GM10248 (cell line): ENCODE results near the gene CAD.

Experiments
- CTCF ChIA-PET: fragments of 300-600 bp; sonication (Branson Sonifier 250); formaldehyde crosslinking; extraction: SDS; loops from one replicate; lab custom pipeline; 2021; ENCODE audit warnings: antibody characterized with exemption; lab: Yijun Ruan, JAX
- POLR2A ChIA-PET: fragments of 350-650 bp; sonication (Branson Sonifier 250); formaldehyde crosslinking; extraction: SDS; loops from one replicate; lab custom pipeline; 2020; ENCODE audit warnings: antibody characterized with exemption; lab: Yijun Ruan, JAX
- DNase-seq: peaks from one replicate; pipeline ENCODE4 v3.0.0; 2012; ENCODE audit errors: extremely low spot score
- TF ChIP-seq, protein P1 (sequence below): IDR thresholded peaks from 2 replicates; pipeline ENCODE4 v1.5.1; 2012; ENCODE audit warnings: mild to moderate bottlenecking, low read depth; ENCODE audit errors: extremely low read depth, missing control alignments, control extremely low read depth

Gene CAD

DNA sequence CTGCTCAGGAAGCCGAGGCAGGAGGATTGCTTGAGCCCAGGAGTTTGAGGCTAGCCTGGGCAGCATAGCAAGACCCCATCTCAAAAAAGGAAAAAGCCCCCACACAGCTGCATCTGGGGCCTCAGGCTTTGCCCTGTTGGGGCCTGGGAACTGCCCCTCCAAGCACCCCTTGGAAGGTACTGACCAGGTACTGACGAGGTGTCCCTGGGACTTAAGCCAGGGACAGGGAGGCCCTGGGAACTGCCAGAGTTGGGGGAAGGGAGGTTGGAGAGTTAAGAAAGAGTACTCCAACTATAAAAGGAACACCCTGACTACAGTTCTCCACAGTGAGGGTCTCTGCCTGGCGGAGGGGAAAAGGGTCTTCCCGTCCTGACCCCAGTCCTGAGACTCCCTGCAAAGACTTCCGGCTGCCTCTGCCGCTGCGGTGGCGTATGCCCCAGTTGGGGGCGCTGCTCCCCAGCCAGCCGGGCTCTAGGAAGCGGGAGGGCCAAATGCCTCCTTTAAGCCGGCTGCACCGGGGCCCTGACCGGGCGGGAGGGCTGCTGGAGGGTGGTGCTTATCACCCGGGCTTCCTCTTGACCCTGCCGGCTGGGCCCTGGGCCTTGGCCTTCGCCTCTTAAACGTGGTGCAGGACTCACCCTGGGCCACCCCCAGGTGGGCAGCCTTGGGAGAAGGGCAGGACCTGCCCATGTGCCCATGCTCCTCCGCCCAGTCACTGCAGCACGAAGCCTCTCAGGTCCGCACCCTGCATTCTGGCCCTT lies 32.9 kb downstream of the CAD start:
- TF ChIP-seq, protein P1, sequence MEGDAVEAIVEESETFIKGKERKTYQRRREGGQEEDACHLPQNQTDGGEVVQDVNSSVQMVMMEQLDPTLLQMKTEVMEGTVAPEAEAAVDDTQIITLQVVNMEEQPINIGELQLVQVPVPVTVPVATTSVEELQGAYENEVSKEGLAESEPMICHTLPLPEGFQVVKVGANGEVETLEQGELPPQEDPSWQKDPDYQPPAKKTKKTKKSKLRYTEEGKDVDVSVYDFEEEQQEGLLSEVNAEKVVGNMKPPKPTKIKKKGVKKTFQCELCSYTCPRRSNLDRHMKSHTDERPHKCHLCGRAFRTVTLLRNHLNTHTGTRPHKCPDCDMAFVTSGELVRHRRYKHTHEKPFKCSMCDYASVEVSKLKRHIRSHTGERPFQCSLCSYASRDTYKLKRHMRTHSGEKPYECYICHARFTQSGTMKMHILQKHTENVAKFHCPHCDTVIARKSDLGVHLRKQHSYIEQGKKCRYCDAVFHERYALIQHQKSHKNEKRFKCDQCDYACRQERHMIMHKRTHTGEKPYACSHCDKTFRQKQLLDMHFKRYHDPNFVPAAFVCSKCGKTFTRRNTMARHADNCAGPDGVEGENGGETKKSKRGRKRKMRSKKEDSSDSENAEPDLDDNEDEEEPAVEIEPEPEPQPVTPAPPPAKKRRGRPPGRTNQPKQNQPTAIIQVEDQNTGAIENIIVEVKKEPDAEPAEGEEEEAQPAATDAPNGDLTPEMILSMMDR = peak; percentile 76
- CTCF ChIA-PET = interaction anchor here (0.7 to 5.1 kb wide), 15 partner anchors 10 to 288 kb away, joined by 3 to 77 read pairs (median 4); partner anchors contain the start of genes SLC30A3 and TRIM54
- DNase-seq = peak; percentile 82
- POLR2A ChIA-PET = no interaction called here

DNA sequence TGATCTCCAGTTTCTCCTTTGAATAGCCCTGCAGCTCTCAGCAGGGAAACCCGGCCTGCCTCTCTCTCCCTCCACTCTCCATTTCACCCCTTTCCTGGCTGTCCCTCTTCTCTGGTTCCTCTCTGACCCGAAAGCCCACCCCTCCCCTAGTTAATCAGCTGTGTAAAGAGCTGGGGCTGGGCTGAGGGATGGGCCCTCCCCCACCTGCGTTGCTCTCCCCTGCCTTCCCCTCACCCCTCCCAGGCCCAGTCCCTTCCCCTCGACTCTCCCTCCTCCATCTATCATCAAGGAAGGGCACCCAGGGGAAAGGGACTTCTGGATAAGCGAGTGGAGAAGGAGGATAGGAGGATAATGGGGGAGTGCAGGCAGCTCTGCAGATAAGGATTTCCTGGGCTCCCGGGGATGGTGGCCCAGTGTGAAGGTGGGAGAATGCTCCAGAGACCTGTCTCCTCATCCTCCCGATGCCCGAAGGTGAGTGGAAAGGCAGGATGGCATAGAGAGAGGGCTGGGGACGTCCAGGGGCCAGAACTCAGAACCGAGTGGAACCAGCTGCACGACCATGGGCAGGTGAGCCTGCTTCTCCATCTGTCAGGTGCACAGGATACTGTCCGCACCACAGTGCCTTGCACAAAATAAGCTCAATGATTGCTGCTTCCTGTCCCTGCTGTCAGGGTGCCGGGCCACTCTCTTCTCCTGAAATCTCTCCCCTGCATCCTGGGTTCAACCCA lies 33.6 kb downstream of the CAD start:
- TF ChIP-seq, protein P1 = no peak
- ChIA-PET POLR2A (interaction anchor here (0.6 kb wide), 1 partner anchor 127 kb away, joined by 3 read pairs; the partner anchor contains the start of gene ABHD1), CTCF (interaction anchor here (0.7 to 5.1 kb wide), 12 partner anchors 9 to 70 kb away, joined by 3 to 77 read pairs (median 4); partner anchors contain the start of genes SLC30A3 and TRIM54)
- DNase-seq = no peak

DNA sequence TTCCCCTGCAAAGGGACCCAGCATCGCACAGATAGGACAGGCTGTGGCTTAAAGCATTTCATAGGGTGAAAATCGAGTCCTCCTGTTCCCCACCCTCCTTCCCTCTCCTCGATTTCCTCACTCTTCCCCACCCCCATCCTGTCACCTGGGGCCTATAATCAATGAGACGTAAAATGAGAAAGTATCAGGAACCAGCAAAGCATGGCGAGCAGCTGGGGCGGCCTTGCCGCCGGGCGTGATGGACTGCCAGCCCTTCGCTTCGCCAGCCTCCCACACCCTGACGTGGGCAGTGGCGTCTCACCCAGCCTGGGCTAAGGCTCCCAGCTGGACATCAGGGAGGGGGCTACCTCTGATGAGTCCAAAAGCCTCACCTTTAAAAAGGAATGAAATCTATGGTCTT lies 34.6 kb downstream of the CAD start:
- TF ChIP-seq, protein P1 = no peak
- ChIA-PET CTCF (interaction anchor here (1.0 to 5.1 kb wide), 11 partner anchors 8 to 69 kb away, joined by 3 to 77 read pairs (median 4); partner anchors contain the start of genes SLC30A3 and TRIM54), POLR2A (interaction anchor here (0.6 to 0.7 kb wide), 2 partner anchors 128 kb away, joined by 3 read pairs; partner anchors contain the start of gene ABHD1)
- DNase-seq = no peak

DNA sequence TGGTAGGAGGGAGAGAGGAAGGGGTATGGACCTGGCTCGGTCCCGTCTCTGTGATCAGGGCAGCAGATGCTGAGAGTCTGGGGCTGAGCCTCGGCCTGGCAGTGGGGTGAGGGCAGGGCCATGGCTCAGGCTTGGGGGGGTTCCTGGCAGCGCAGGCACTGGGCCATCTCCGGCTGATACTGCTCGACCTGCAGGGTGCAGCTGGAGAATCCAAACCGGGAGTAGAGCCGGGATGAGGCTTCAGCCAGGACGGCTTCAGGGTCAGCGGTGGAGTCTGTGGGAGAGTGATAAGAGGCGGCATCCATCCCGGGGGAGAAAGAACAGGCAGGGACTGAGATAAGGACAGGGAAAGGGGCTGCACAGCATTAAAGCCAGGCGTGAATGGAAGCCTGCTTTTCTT lies 38.0 kb downstream of the CAD start:
- ChIA-PET POLR2A (no interaction called here), CTCF (interaction anchor here (1.2 to 3.5 kb wide), 2 partner anchors 25 to 35 kb away, joined by 3 to 13 read pairs; no protein-coding TSS in a partner anchor)

DNA sequence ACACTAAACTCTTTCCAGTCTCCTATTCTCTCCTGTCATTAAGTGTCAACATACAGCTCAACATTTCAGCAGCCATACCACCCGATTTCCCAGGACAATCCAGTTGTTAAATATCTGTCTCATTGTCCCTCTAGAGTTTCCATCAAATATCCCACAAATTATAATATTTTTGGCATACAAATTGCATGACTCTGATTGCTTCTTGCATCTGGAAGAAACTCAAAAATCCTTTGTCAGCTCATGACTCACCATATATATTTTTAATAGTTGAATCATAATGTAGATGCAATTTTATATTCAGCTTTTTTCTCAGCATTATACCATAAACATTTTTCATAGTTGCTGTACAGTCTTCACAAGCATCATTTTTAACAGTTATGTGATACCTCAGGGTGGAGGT lies 38.5 kb downstream of the CAD start:
- ChIA-PET CTCF (interaction anchor here (1.2 to 3.5 kb wide), 3 partner anchors 10 to 35 kb away, joined by 3 to 13 read pairs (median 4); no protein-coding TSS in a partner anchor), POLR2A (no interaction called here)
- DNase-seq = no peak
- TF ChIP-seq, protein P1 = no peak

More for the DNA sequence above, 38.0 kb downstream of the CAD start:
- TF ChIP-seq, protein P1 = no peak
- no peak for DNase-seq
